Stimulated activated CD4-positive, alpha-beta T cell treated with anti-CD3 and anti-CD28 coated beads, Interleukin-12 subunit alpha, Interleukin-12 subunit beta, amount 100 ng/mL, for 24 hours (primary cell): Measurements from ENCODE around the gene RAB36.

Source experiments
- DNase-seq, 2 experiments: peaks; one replicate each; pipeline ENCODE4 v3.0.0-alpha.2; 2020; ENCODE audit warnings: low read depth in 2 of 2

Gene RAB36

GRCh38 chr22:23137905-23138561 lies 7.2 kb upstream of the RAB36 start:
- DNase-seq, result no peak

- DNase-seq, result no peak
Observed at GRCh38 chr22:23138584-23139435, 6.5 kb upstream of the RAB36 start.

GRCh38 chr22:23140385-23140784 lies 4.9 kb upstream of the RAB36 start:
- DNase-seq, result no peak

GRCh38 chr22:23142546-23143105 lies 2.7 kb upstream of the RAB36 start:
- no peak for DNase-seq

- DNase-seq, result no peak
Observed at GRCh38 chr22:23143119-23143518, 2.2 kb upstream of the RAB36 start.

GRCh38 chr22:23144432-23144831 lies 845 bp upstream of the RAB36 start:
- DNase-seq, result no peak

GRCh38 chr22:23145878-23146470 lies 697 bp downstream of the RAB36 start:
- no peak for DNase-seq

GRCh38 chr22:23146478-23147205 lies 1.4 kb downstream of the RAB36 start:
- no peak for DNase-seq

GRCh38 chr22:23147617-23148387 lies 2.5 kb downstream of the RAB36 start:
- no peak for DNase-seq

- DNase-seq, result no peak
Observed at GRCh38 chr22:23149743-23150238, 4.5 kb downstream of the RAB36 start.

- DNase-seq, result no peak
Observed at GRCh38 chr22:23150762-23151161, 5.5 kb downstream of the RAB36 start.

- DNase-seq, result no peak
Observed at GRCh38 chr22:23151827-23152226, 6.5 kb downstream of the RAB36 start.

GRCh38 chr22:23152238-23153114 lies 7.2 kb downstream of the RAB36 start:
- no peak for DNase-seq

- no peak for DNase-seq
Observed at GRCh38 chr22:23153994-23154393, 8.7 kb downstream of the RAB36 start.

- DNase-seq, result no peak
Observed at GRCh38 chr22:23154461-23154860, 9.2 kb downstream of the RAB36 start.

- no peak for DNase-seq
Observed at GRCh38 chr22:23155143-23155542, 9.9 kb downstream of the RAB36 start.

GRCh38 chr22:23155831-23156230 lies 10.6 kb downstream of the RAB36 start:
- no peak for DNase-seq

GRCh38 chr22:23156286-23156685 lies 11.0 kb downstream of the RAB36 start:
- no peak for DNase-seq

- DNase-seq, result no peak
Observed at GRCh38 chr22:23157560-23158515, 12.6 kb downstream of the RAB36 start.
